AG10803 (cell line): Measurements from ENCODE around the gene ZNF138.

ENCODE experiments used
- DNase-seq: peaks from one replicate; pipeline ENCODE4 v3.0.0; 2010; ENCODE audit warnings: low read depth
- H3K4me3 ChIP-seq: 2 replicates; pipeline ENCODE4 v1.5.1; 2011; ENCODE audit warnings: mild to moderate bottlenecking, low read length, control low read depth
- CTCF ChIP-seq: conservative IDR thresholded peaks from 2 replicates; pipeline ENCODE4 v1.5.1; 2011; ENCODE audit warnings: mild to moderate bottlenecking, low read length, control low read depth, inconsistent platforms

The ZNF138 gene

GRCh38 chr7:64863969-64864368, 69.7 kb downstream of the ZNF138 start:
- DNase-seq = no peak
- TF ChIP-seq CTCF = no peak
- no peak overlapping the region for H3K4me3 ChIP-seq

- no peak overlapping the region for H3K4me3 ChIP-seq
- TF ChIP-seq CTCF = no peak
- DNase-seq = no peak
Measured at GRCh38 chr7:64867863-64868440, 73.7 kb downstream of the ZNF138 start.

- no peak for DNase-seq
- TF ChIP-seq CTCF = no peak
- no peak overlapping the region for H3K4me3 ChIP-seq
Measured at GRCh38 chr7:64868499-64868898, 74.3 kb downstream of the ZNF138 start.

GRCh38 chr7:64869121-64869725, 75.0 kb downstream of the ZNF138 start:
- TF ChIP-seq CTCF = no peak
- H3K4me3 ChIP-seq = no peak overlapping the region
- DNase-seq = no peak

GRCh38 chr7:64869912-64870562, 75.8 kb downstream of the ZNF138 start:
- H3K4me3 ChIP-seq = no peak overlapping the region
- no peak for DNase-seq
- no peak for TF ChIP-seq CTCF

- DNase-seq = no peak
- no peak overlapping the region for H3K4me3 ChIP-seq
- no peak for TF ChIP-seq CTCF
Measured at GRCh38 chr7:64870656-64871055, 76.4 kb downstream of the ZNF138 start.

GRCh38 chr7:64871761-64872160, 77.5 kb downstream of the ZNF138 start:
- DNase-seq = no peak
- no peak for TF ChIP-seq CTCF
- H3K4me3 ChIP-seq = no peak overlapping the region
